ENCODE data around the gene CFB.
"Not testable (repeated sequence)": the region's sequence is repeated elsewhere in the genome, so short reads cannot be mapped to it uniquely, and the experiment has no call there.

Gene CFB

DNA sequence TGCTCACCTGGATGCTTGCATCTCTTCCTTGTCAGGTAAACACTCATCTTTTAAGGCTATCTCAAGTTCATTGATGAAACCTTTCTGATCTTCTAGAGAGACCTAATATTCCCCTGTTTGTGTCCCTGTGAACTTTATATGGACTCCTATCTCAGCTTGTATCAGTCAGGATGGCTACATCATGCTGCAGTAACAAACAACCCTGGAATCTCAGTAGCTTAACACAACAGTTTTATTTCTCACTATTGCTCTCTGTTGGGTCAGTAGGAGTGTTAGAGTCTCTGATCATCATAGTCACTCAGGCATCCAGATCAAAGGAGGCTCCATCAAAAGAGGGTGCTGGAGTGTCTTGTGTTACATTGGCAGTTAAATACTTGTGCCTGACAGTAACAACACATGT, 30.5 kb upstream of the CFB start:
- DNase-seq, result no peak

DNA sequence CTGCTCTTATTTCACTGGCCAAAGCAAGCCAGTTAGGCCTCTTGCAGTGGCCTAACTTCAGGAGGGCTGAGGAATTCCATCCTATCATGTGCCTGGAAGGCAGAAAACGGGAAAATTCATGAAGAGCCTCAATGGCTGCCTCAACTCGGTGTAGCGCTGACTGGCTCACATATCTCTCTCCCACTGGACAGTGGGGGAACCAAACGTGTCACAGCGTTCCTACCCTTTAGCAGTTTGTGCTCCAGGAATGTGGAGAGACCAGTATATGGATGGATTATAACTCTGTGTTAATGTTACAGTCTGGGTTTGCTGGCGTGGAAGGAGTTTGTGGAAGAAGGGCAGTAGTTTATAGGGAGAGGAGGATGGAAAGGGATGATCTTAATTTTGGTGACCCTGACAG, 30.1 kb upstream of the CFB start:
- no peak for DNase-seq

DNA sequence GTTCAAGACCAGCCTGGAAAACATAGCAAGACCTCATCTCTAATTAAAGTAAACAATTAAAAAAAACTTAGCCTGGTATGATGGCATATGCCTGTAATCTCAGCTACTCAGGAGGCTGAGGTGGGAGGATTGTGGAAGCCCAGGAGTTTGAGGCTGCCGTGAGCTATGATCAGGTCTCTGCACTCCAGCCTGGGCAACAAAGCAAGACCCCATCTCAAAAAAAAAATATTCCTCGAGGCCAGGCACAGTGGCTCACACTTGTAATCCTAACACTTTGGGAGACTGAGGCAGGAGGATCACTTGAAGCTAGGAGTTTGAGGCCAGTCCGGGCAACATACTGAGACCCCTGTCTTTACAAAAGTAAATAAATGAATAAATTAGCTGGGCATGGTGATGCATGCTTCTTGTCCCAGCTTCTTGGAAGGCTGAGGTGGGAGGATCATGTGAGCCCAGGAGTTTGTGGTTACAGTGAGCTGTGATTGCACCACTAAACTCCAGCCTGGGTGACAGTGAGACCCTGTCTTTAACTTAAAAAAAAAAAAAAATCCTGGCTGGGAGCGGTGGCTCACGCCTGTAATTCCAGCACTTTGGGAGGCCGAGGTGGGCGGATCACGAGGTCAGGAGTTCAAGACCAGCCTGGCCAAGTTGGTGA, 27.7 kb upstream of the CFB start:
- DNase-seq, result no peak

DNA sequence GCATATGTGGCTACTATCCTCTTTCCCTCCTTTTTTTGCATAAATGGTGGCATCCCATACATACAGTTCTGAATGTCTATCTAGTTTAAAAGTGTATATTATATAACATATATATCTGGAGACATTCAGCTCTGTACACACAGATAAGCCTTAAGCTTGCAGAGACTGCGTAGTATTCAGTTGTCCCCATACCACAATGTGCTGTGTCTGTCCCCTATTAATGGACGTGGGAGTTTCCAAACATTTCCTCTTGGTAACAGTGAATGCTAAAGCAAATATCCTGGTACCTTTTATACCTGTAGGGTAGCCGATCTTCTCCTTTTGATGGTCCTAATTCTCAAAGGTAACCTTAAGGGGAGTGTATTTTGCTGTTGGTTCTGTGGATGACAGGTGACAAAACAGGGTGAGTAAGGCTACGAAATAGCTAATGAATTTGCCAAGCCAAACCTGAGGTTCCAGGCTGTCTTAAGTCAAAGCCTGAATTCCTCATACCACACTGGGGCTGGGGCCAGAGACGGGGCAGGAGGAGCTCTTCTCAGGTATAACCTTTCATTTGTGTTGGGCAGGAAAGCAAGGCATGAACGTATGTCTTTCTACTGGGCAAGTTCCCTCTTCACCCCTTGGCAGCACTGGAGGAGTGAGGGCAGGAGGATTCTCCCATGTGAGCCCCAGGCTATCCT, 26.1 kb upstream of the CFB start:
- no peak for DNase-seq

DNA sequence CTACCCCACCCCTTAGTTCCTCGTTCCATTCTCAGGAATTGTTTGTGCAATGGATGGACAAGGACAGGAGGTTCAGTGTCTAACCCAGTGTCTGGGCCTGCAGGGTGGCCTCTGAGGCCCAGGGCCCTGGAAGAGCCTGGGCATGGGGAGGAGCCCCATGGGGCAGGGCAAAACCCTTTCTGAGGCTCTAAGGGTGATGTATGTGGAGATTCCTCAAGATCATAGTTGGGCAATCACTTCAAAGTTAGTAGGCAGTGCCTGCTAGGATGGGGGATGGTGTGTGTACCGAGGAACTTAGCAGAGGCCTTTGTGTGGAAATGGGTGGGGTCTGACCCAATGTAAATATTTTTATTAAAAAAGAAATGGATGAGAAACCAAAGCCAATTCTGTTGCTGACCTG, 25.1 kb upstream of the CFB start:
- DNase-seq, result no peak

- DNase-seq, result no peak
Measured at GRCh38 chr6:31922942-31923341, 23.0 kb upstream of the CFB start.

DNA sequence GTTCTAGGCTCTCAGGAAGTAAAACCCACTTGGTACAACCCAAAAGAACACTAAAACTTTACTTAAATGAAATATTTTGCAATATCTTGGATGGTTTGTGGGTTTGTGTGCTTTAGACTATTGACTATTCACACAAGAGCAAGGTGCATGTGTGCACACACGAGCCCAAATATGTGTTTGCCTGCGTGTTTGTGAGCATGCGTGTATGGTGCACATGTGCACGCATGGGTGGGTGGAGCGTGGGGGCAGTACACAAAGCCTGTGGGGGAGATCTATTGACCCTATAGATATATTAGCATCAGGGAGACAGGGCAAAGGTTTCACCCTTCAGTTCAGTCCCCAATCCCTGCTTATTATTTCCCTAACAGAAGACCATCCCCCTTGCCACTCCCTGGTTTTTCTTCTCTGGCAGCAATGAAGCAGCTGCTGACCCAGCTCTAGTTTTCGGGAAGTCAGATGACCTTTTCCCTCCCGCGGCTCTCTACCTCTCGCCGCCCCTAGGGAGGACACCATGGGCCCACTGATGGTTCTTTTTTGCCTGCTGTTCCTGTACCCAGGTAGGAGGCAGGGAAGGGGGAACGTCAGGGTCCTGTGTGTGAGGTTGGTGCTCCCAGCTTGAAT, 18.5 kb upstream of the CFB start, which contains the start of gene C2:
Gene C2 (plus strand): TSS at position 476 of the 621 bp plus-strand sequence. CDS start 36 bp downstream, at position 512.
- no peak for DNase-seq

- DNase-seq, result no peak
Measured at GRCh38 chr6:31927863-31928671, 17.8 kb upstream of the CFB start.

DNA sequence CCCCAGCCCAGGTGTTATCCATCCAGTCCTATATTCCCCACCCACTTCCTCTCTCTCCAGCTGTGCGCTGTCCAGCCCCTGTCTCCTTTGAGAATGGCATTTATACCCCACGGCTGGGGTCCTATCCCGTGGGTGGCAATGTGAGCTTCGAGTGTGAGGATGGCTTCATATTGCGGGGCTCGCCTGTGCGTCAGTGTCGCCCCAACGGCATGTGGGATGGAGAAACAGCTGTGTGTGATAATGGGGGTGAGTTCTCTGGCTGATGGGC, 17.3 kb upstream of the CFB start:
- DNase-seq, result no peak

GRCh38 chr6:31930962-31931361, 14.9 kb upstream of the CFB start:
- no peak for DNase-seq

- not testable (repeated sequence) for DNase-seq
Measured at GRCh38 chr6:31932137-31932536, 13.8 kb upstream of the CFB start.

GRCh38 chr6:31933537-31933936, 12.4 kb upstream of the CFB start:
- no peak for DNase-seq

GRCh38 chr6:31935021-31935420, 10.9 kb upstream of the CFB start:
- no peak for DNase-seq

- no peak for DNase-seq
Measured at GRCh38 chr6:31935823-31936222, 10.1 kb upstream of the CFB start.

- DNase-seq, result no peak
Measured at GRCh38 chr6:31940256-31940664, 5.6 kb upstream of the CFB start.

DNA sequence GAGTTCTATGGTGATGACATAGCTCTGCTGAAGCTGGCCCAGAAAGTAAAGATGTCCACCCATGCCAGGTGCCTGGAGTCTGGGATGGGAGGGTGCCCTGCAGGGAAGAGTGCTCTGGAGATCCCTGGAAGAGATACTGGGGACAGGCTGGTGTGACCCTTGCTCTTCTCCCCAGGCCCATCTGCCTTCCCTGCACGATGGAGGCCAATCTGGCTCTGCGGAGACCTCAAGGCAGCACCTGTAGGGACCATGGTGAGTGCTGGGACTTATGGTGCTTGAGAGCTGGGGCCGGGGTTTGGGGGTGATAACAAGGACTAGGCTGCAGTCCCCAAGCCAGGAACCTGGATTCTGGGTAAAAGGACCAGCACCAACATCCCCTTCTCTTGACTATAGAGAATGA, 2.2 kb upstream of the CFB start:
- no peak for DNase-seq

DNA sequence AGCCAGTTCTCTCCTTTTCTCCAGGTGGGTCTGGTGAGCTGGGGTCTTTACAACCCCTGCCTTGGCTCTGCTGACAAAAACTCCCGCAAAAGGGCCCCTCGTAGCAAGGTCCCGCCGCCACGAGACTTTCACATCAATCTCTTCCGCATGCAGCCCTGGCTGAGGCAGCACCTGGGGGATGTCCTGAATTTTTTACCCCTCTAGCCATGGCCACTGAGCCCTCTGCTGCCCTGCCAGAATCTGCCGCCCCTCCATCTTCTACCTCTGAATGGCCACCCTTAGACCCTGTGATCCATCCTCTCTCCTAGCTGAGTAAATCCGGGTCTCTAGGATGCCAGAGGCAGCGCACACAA, 765 bp upstream of the CFB start:
- no peak for DNase-seq

- DNase-seq, result no peak
Measured at GRCh38 chr6:31946370-31946885, 533 bp downstream of the CFB start.

GRCh38 chr6:31947070-31947675, 1.3 kb downstream of the CFB start:
- DNase-seq, result no peak

DNA sequence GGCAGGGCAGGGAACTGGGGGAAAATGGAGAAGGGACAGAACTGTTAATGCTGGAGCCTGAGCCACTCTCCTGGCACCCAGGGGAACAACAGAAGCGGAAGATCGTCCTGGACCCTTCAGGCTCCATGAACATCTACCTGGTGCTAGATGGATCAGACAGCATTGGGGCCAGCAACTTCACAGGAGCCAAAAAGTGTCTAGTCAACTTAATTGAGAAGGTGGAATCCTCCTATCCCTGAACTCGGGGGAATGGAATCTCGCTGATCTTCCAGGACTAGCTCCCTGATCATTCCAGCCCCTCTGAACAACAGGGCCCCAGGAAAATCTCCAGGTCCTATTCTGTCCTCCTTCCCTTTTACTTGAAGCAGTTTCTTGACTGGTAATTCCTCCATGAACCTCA, 2.0 kb downstream of the CFB start:
- no peak for DNase-seq

- no peak for DNase-seq
Measured at GRCh38 chr6:31948306-31948705, 2.4 kb downstream of the CFB start.

DNA sequence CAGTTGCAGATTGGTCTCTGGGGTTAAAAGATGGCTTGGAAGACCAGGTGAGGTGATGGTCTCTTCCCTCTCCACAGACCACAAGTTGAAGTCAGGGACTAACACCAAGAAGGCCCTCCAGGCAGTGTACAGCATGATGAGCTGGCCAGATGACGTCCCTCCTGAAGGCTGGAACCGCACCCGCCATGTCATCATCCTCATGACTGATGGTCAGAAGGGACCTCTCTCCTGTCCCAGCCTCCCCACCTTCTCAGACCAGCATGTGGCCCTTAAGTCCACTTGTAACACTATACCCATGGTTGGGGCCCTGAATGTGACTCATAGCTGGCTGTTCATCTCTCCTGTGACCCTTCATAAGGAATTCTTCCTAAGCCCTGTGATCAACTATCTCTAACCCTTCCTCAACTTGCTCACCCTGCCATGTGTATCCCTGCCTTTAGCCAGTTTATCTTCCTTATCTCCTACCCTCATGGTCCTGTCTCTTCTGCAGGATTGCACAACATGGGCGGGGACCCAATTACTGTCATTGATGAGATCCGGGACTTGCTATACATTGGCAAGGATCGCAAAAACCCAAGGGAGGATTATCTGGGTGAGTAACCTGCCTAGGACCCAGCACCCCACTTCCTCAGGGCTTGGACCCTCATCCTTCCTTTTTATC, 3.0 kb downstream of the CFB start:
- DNase-seq, result no peak

Data from NCI-H446 treated with DMSO at 0.1 percent for 48 hours (cell line).